HL-60/S4 treated with phorbol 12-myristate 13-acetate at 8.2 ng/mL for 4 days and 3 days (cell line): ENCODE results near the gene KLHL20.

Experiments
- in situ Hi-C: fragments of 300-500 bp; cut with MboI; formaldehyde crosslinking; loops from 2 replicates; pipeline ENCODE4 v1.15.0; 2022; ENCODE audit warnings: low sequenced_read_pairs

Gene KLHL20

DNA sequence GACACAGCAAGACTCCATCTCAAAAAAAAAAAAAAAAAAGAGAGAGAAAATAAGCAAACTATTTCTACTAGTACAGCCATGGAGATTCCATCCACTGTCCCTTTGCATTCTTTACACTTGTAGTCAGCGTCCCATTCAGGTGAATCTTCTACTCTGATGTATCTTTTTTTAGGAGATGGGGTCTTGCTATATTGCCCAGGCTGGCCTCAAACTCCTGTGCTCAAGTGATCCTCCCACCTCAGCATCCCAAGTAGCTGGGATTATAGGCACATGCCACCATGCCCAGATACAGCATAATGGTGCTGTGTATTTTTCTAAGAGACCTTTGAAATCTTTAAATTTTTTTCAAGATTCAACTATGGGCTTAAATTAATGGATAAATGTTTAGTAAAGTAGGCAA, 118.0 kb downstream of the KLHL20 start:
- in situ Hi-C loops: no loop called here
